SK-N-SH (cell line): ENCODE results near the gene CEP162. TPM values are rescaled to one million over a fixed set of nuclear protein-coding genes. Genes with fewer than 3 reads are reported as not detected.

Experiments used
- CTCF ChIA-PET: fragments of 300-600, 350-600 bp; formaldehyde crosslinking; extraction: SDS; loops from one replicate; lab custom pipeline; 2021; lab: Yijun Ruan, JAX
- POLR2A ChIA-PET: fragments of 350-600 bp; sonication (Branson Sonifier 250); formaldehyde crosslinking; extraction: SDS; loops from one replicate; lab custom pipeline; 2020; ENCODE audit warnings: antibody characterized with exemption, inconsistent platforms; lab: Yijun Ruan, JAX
- DNase-seq: peaks from one replicate; pipeline ENCODE4 v3.0.0; 2012
- H2AFZ ChIP-seq: fragments of 200-600 bp; sonication (generic); 2 replicates; pipeline ENCODE4 v1.8.1; 2016; ENCODE audit warnings: antibody characterized with exemption, mild to moderate bottlenecking, low read depth
- H3F3A ChIP-seq: fragments of 200-600 bp; sonication (generic); replicated peaks from 2 replicates; pipeline ENCODE3; 2016; ENCODE audit warnings: antibody characterized with exemption, mild to moderate bottlenecking; ENCODE audit not compliant: insufficient read depth
- H3K27ac ChIP-seq, 2 experiments: fragments of 200-500 bp in 1 of 2; fragments of 200-600 bp in 1 of 2; sonication (Bioruptor generic) in 1 of 2; sonication (generic), shearing (Covaris generic) in 1 of 2; 2 replicates each; pipeline versions ENCODE4 v1.5.1 to v1.6.1; 2014 to 2016; ENCODE audit warnings: low read depth in 2 of 2, inconsistent platforms in 1 of 2, low read length in 1 of 2, mild to moderate bottlenecking in 1 of 2, mixed read lengths in 1 of 2
- H3K27me3 ChIP-seq: fragments of 200-600 bp; sonication (generic), shearing (Covaris generic); 2 replicates; pipeline ENCODE4 v1.6.1; 2016; ENCODE audit warnings: mixed run types; ENCODE audit not compliant: insufficient read depth
- H3K36me3 ChIP-seq, 2 experiments: fragments of 200-500 bp in 1 of 2; fragments of 200-600 bp in 1 of 2; sonication (Bioruptor generic) in 1 of 2; sonication (generic) in 1 of 2; replicated peaks in 1 of 2; 2 replicates each; pipeline versions ENCODE3 to v1.5.1; 2014 to 2016; ENCODE audit warnings: low read length in 1 of 2, mild to moderate bottlenecking in 1 of 2; ENCODE audit not compliant: insufficient read depth in 2 of 2, control insufficient read depth in 1 of 2
- H3K4me1 ChIP-seq, 2 experiments: fragments of 200-500 bp in 1 of 2; fragments of 200-600 bp in 1 of 2; sonication (Bioruptor generic) in 1 of 2; sonication (generic), shearing (Covaris generic) in 1 of 2; 2 replicates each; pipeline versions ENCODE4 v1.5.1 to v1.6.1; 2014 to 2016; ENCODE audit warnings: low read depth in 1 of 2, low read length in 1 of 2, mixed run types in 1 of 2; ENCODE audit not compliant: insufficient read depth in 2 of 2, control insufficient read depth in 1 of 2
- H3K4me2 ChIP-seq: fragments of 200-600 bp; sonication (generic), shearing (Covaris generic); 2 replicates; pipeline ENCODE4 v1.6.1; 2017; ENCODE audit warnings: mixed run types
- H3K4me3 ChIP-seq, 2 experiments: fragments of 200-500 bp in 1 of 2; fragments of 200-600 bp in 1 of 2; sonication (Bioruptor generic) in 1 of 2; sonication (generic), shearing (Covaris generic) in 1 of 2; 2 replicates each; pipeline versions ENCODE4 v1.5.1 to v1.8.1; 2014 to 2016; ENCODE audit warnings: low read depth in 2 of 2, inconsistent platforms in 1 of 2, low read length in 1 of 2, mild to moderate bottlenecking in 1 of 2, mixed read lengths in 1 of 2, moderate library complexity in 1 of 2
- H3K79me2 ChIP-seq: fragments of 200-600 bp; sonication (generic); 2 replicates; pipeline ENCODE4 v1.8.1; 2017; ENCODE audit warnings: mild to moderate bottlenecking; ENCODE audit not compliant: insufficient read depth
- H3K9ac ChIP-seq: fragments of 200-600 bp; sonication (generic); 2 replicates; pipeline ENCODE4 v1.6.1; 2017; ENCODE audit warnings: mixed run types
- H3K9me2 ChIP-seq: fragments of 200-600 bp; sonication (generic); 2 replicates; pipeline ENCODE4 v1.6.1; 2017; ENCODE audit warnings: mixed run types
- H3K9me3 ChIP-seq: fragments of 200-600 bp; sonication (generic); 2 replicates; pipeline ENCODE4 v1.6.1; 2017; ENCODE audit warnings: mixed run types, mild to moderate bottlenecking, moderate library complexity
- H4K20me1 ChIP-seq: fragments of 200-600 bp; sonication (generic); 2 replicates; pipeline ENCODE4 v1.6.1; 2017; ENCODE audit warnings: mild to moderate bottlenecking, mixed run types; ENCODE audit not compliant: insufficient read depth
- CHD2 ChIP-seq: fragments of 150-350 bp; IDR thresholded peaks from 2 replicates; pipeline ENCODE4 v1.6.1; 2018; ENCODE audit warnings: low read length; ENCODE audit not compliant: partially characterized antibody
- EP300 ChIP-seq, 2 experiments: IDR thresholded peaks; 2 replicates each; pipeline versions ENCODE4 v1.4.0 to v1.6.1; 2012; ENCODE audit warnings: borderline replicate concordance in 1 of 2, low read depth in 1 of 2, low read length in 1 of 2
- FOSL2 ChIP-seq: IDR thresholded peaks from 2 replicates; pipeline ENCODE4 v1.4.0; 2012; ENCODE audit warnings: low read depth, mild to moderate bottlenecking, moderate library complexity, borderline replicate concordance
- FOXJ3 ChIP-seq: sonication (generic); formaldehyde crosslinking; IDR thresholded peaks from 2 replicates; pipeline ENCODE4 v1.5.1; 2020; ENCODE audit warnings: mild to moderate bottlenecking, missing genetic modification reagents
- FOXM1 ChIP-seq: IDR thresholded peaks from 2 replicates; pipeline ENCODE4 v1.4.0; 2012; ENCODE audit warnings: low read depth, mild to moderate bottlenecking
- JUND ChIP-seq: IDR thresholded peaks from 2 replicates; pipeline ENCODE4 v1.4.0; 2012
- MEF2A ChIP-seq: IDR thresholded peaks from 2 replicates; pipeline ENCODE4 v1.4.0; 2012; ENCODE audit warnings: low read depth, borderline replicate concordance
- NFIC ChIP-seq: IDR thresholded peaks from 2 replicates; pipeline ENCODE4 v1.4.0; 2012; ENCODE audit warnings: borderline replicate concordance
- NRF1 ChIP-seq: IDR thresholded peaks from 2 replicates; pipeline ENCODE4 v1.6.1; 2012; ENCODE audit warnings: low read depth, mild to moderate bottlenecking, low read length
- POLR2AphosphoS5 ChIP-seq: IDR thresholded peaks from 2 replicates; pipeline ENCODE4 v1.6.1; 2012; ENCODE audit warnings: low read depth, low read length
- RAD21 ChIP-seq: IDR thresholded peaks from 2 replicates; pipeline ENCODE4 v1.6.1; 2012; ENCODE audit warnings: mild to moderate bottlenecking, low read length
- RCOR1 ChIP-seq: fragments of 150-350 bp; IDR thresholded peaks from 2 replicates; pipeline ENCODE4 v1.6.1; 2017; ENCODE audit warnings: antibody characterized with exemption, low read length
- RXRA ChIP-seq: IDR thresholded peaks from 2 replicates; pipeline ENCODE4 v1.4.0; 2012; ENCODE audit warnings: low read depth, mild to moderate bottlenecking, borderline replicate concordance
- SMC3 ChIP-seq: IDR thresholded peaks from 2 replicates; pipeline ENCODE4 v1.6.1; 2012; ENCODE audit warnings: low read depth, low read length, improper control_type of control experiment
- TAF1 ChIP-seq: IDR thresholded peaks from 2 replicates; pipeline ENCODE4 v1.6.1; 2012; ENCODE audit warnings: low read depth, mild to moderate bottlenecking, low read length, moderate library complexity, borderline replicate concordance
- TCF12 ChIP-seq: IDR thresholded peaks from 2 replicates; pipeline ENCODE4 v1.4.0; 2012
- WGBS: methylation state at CpG from one replicate; pipeline ENCODE4 v1.1.6; 2017; ENCODE audit warnings: low lambda C conversion rate; 5-methylcytosine and 5-hydroxymethylcytosine counted together
- polyA plus RNA-seq, 3 experiments: library from polyadenylated mRNA; depleted of rRNA; stranded (reverse); fragments of >200 nt; gene quantifications; 2 replicates each; pipeline ENCODE4 v1.2.3, GENCODE V29; 2012
- TF ChIP-seq, protein P1 (sequence below): IDR thresholded peaks from 2 replicates; pipeline ENCODE4; 2012
- TF ChIP-seq, protein P2 (sequence below): IDR thresholded peaks from 2 replicates; pipeline ENCODE4 v1.4.0; 2012; ENCODE audit warnings: low read depth
- TF ChIP-seq, protein P3 (sequence below): IDR thresholded peaks from 2 replicates; pipeline ENCODE4 v1.4.0; 2012; ENCODE audit warnings: low read depth, borderline replicate concordance
- TF ChIP-seq, protein P4 (sequence below): fragments of 200-600 bp; sonication (generic); IDR thresholded peaks from 2 replicates; pipeline ENCODE4 v1.6.1; 2017; ENCODE audit warnings: antibody characterized with exemption, mild to moderate bottlenecking, moderate library complexity

The CEP162 gene
- polyA plus RNA-seq, 1 of the 3 experiments (the other 2 are of a cell fraction) = 1.2 TPM

DNA sequence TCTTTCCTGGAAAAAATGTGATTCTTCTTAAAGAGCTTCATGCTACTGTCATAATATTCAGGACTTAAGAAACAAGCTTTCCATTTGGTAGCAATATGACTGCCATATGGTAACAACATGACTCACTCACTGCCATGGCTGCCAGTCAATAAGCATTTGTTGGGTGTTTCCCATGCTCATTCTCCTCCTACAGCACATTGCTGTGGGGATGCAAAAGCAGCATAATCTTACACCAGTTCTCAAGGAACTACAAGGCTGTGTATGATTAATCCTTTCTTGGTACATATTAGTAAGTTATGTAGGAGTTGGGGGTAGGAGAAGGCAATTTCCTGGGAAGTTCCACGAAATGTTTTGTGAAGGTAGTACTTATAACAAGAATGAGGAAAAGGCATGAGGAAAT is 76.7 kb downstream of the CEP162 start:
- Histone ChIP-seq H3K9me2 (no peaks in the 10 kb centered on the region), H3K27ac (peak overlapping the region in 1 of 2 experiments; percentile 61; a peak in 1 of 4 replicates), H3K4me2 (no peak overlapping the region), H3K4me1 (no peaks in the 10 kb centered on the region), H3K4me3 (no peak overlapping the region), H3K9ac (no peak overlapping the region), H3K27me3 (no peaks in the 10 kb centered on the region), H3K9me3 (no peaks in the 10 kb centered on the region), H3K36me3 (peaks cover 15 to 41% of the 10 kb centered on the region in 2 experiments), H2AFZ (no peak overlapping the region), H4K20me1 (no peaks in the 10 kb centered on the region), H3F3A (no peaks in the 10 kb centered on the region), H3K79me2 (no peaks in the 10 kb centered on the region)
- 92% methylated on average over 1 of the region's 1 CpG for WGBS
- TF ChIP-seq JUND (peak; percentile 37; the same call in 1 of the 2 replicates), RAD21 (no peak), TCF12 (peak; percentile 91), FOXJ3 (no peak), FOSL2 (peak; percentile 69)
- TF ChIP-seq, protein P1, sequence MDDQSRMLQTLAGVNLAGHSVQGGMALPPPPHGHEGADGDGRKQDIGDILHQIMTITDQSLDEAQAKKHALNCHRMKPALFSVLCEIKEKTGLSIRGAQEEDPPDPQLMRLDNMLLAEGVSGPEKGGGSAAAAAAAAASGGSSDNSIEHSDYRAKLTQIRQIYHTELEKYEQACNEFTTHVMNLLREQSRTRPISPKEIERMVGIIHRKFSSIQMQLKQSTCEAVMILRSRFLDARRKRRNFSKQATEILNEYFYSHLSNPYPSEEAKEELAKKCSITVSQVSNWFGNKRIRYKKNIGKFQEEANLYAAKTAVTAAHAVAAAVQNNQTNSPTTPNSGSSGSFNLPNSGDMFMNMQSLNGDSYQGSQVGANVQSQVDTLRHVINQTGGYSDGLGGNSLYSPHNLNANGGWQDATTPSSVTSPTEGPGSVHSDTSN = peak; percentile 67
- TF ChIP-seq, protein P2, sequence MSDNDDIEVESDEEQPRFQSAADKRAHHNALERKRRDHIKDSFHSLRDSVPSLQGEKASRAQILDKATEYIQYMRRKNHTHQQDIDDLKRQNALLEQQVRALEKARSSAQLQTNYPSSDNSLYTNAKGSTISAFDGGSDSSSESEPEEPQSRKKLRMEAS = peak; percentile 93
- TF ChIP-seq, protein P3, sequence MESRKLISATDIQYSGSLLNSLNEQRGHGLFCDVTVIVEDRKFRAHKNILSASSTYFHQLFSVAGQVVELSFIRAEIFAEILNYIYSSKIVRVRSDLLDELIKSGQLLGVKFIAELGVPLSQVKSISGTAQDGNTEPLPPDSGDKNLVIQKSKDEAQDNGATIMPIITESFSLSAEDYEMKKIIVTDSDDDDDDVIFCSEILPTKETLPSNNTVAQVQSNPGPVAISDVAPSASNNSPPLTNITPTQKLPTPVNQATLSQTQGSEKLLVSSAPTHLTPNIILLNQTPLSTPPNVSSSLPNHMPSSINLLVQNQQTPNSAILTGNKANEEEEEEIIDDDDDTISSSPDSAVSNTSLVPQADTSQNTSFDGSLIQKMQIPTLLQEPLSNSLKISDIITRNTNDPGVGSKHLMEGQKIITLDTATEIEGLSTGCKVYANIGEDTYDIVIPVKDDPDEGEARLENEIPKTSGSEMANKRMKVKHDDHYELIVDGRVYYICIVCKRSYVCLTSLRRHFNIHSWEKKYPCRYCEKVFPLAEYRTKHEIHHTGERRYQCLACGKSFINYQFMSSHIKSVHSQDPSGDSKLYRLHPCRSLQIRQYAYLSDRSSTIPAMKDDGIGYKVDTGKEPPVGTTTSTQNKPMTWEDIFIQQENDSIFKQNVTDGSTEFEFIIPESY = no peak
- no peak for DNase-seq
- POLR2A ChIA-PET = no interaction called here
- CTCF ChIA-PET = no interaction called here

DNA sequence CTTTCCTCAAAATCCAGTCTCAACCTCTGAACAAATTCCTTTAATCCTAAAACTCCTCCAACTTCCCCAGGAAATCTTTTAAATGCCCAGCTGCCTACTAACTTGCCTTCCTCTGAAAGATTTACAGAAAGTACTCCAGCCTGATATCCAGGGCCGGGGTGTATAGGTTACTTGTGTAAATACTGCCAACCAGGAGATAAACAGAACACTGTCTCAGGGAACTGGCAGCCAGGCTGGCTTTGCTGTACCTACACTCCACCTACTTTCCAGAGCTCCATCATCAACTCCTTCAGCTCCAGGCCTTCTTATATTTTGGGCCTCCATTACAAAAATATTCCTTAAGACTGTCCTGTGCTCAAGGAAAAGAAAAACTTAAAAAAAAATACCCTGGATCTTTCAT is 85.9 kb downstream of the CEP162 start:
- no peak for DNase-seq
- Histone ChIP-seq H3K9me3 (no peaks in the 10 kb centered on the region), H3K79me2 (no peaks in the 10 kb centered on the region), H3K9me2 (no peaks in the 10 kb centered on the region), H3K9ac (no peak overlapping the region), H3K4me1 (0 out of 4 replicates have a peak, but pooled peaks cover 0 to 4% of the 10 kb centered on the region in 2 experiments), H3K36me3 (peaks cover 16 to 43% of the 10 kb centered on the region in 2 experiments), H3K27me3 (no peaks in the 10 kb centered on the region), H4K20me1 (no peaks in the 10 kb centered on the region), H3K4me3 (no peak overlapping the region), H3F3A (no peaks in the 10 kb centered on the region), H3K27ac (no peak overlapping the region), H3K4me2 (no peak overlapping the region), H2AFZ (no peak overlapping the region)
- 79% methylated on average over 1 of the region's 1 CpG for WGBS
- ChIA-PET CTCF (no interaction called here), POLR2A (no interaction called here)
- TF ChIP-seq FOXM1 = no peak
- no peak for TF ChIP-seq RXRA
- TF ChIP-seq, protein P3 = no peak
- no peak for TF ChIP-seq SMC3
- no peak for TF ChIP-seq FOSL2
- TF ChIP-seq NRF1 = no peak
- TF ChIP-seq POLR2AphosphoS5 = no peak
- no peak for TF ChIP-seq NFIC
- TF ChIP-seq, protein P2 = no peak
- no peak for TF ChIP-seq EP300 (IDR thresholded peaks at IDR 0.05; ENCODE audit: borderline replicate concordance in 1 of 2, low read depth in 1 of 2, low read length in 1 of 2)
- TF ChIP-seq, protein P1 = no peak
- TF ChIP-seq CHD2 = no peak
- TF ChIP-seq TAF1 = no peak
- TF ChIP-seq MEF2A = no peak
- TF ChIP-seq RCOR1 = no peak
- TF ChIP-seq, protein P4, sequence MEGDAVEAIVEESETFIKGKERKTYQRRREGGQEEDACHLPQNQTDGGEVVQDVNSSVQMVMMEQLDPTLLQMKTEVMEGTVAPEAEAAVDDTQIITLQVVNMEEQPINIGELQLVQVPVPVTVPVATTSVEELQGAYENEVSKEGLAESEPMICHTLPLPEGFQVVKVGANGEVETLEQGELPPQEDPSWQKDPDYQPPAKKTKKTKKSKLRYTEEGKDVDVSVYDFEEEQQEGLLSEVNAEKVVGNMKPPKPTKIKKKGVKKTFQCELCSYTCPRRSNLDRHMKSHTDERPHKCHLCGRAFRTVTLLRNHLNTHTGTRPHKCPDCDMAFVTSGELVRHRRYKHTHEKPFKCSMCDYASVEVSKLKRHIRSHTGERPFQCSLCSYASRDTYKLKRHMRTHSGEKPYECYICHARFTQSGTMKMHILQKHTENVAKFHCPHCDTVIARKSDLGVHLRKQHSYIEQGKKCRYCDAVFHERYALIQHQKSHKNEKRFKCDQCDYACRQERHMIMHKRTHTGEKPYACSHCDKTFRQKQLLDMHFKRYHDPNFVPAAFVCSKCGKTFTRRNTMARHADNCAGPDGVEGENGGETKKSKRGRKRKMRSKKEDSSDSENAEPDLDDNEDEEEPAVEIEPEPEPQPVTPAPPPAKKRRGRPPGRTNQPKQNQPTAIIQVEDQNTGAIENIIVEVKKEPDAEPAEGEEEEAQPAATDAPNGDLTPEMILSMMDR = no peak
